Hepatocyte (in vitro differentiated cells): Measurements from ENCODE around the gene BRIP1.

Source experiments
- CTCF ChIP-seq: fragments of 200-600 bp; sonication (generic); IDR thresholded peaks from 2 replicates; pipeline ENCODE4 v1.5.1; 2016; ENCODE audit warnings: antibody characterized with exemption, mild to moderate bottlenecking; ENCODE audit not compliant: poor library complexity
- EZH2 ChIP-seq: fragments of 200-600 bp; sonication (generic); IDR thresholded peaks from 2 replicates; pipeline ENCODE4 v1.6.1; 2016; ENCODE audit warnings: antibody characterized with exemption, mild to moderate bottlenecking, borderline replicate concordance

GRCh38 chr17:61686113-61686512 is 177.2 kb downstream of the BRIP1 start:
- TF ChIP-seq EZH2, result no peak
- TF ChIP-seq CTCF, result no peak
